HepG2 (cell line): Measurements from ENCODE around the gene PSD. TPM values are rescaled to one million over a fixed set of nuclear protein-coding genes. Genes with fewer than 3 reads are reported as not detected.

Experiments
- CCAR2 ChIP-seq: fragments of 200-400 bp; formaldehyde crosslinking; optimal IDR thresholded peaks from 2 replicates; pipeline ENCODE3; 2018; ENCODE audit warnings: low read depth, mild to moderate bottlenecking, low read length, moderate library complexity
- CHD2 ChIP-seq: IDR thresholded peaks from 2 replicates; pipeline ENCODE4 v1.6.1; 2011; ENCODE audit warnings: low read depth, low read length, improper control_type of control experiment
- ELF4 ChIP-seq: sonication (generic); formaldehyde crosslinking; IDR thresholded peaks from 2 replicates; pipeline ENCODE4 v1.5.0; 2020; ENCODE audit warnings: missing genetic modification reagents, mild to moderate bottlenecking, moderate library complexity, borderline replicate concordance
- GPN1 ChIP-seq: sonication (generic); formaldehyde crosslinking; IDR thresholded peaks from 2 replicates; pipeline ENCODE4 v1.5.1; 2020; ENCODE audit warnings: missing genetic modification reagents, borderline replicate concordance
- HOXA7 ChIP-seq: sonication (generic); formaldehyde crosslinking; IDR thresholded peaks from 2 replicates; pipeline ENCODE4 v1.8.1; 2022; ENCODE audit warnings: mild to moderate bottlenecking, missing genetic modification reagents, moderate library complexity
- KAT8 ChIP-seq: IDR thresholded peaks from 2 replicates; pipeline ENCODE4 v1.6.1; 2016; ENCODE audit warnings: missing genetic modification reagents, missing compliant biosample characterization
- KDM6A ChIP-seq: IDR thresholded peaks from 2 replicates; pipeline ENCODE4 v1.6.1; 2016; ENCODE audit warnings: low read depth
- KLF13 ChIP-seq: sonication (generic); formaldehyde crosslinking; IDR thresholded peaks from 2 replicates; pipeline ENCODE4 v1.4.0; 2020; ENCODE audit warnings: mild to moderate bottlenecking, missing genetic modification reagents
- NR2F6 ChIP-seq, 2 experiments: IDR thresholded peaks; 2 replicates each; pipeline ENCODE4 v1.6.1; 2016; ENCODE audit warnings: antibody characterized with exemption in 1 of 2, mild to moderate bottlenecking in 1 of 2
- PHF8 ChIP-seq: sonication (generic); formaldehyde crosslinking; IDR thresholded peaks from 2 replicates; pipeline ENCODE4 v1.5.0; 2020; ENCODE audit warnings: missing genetic modification reagents
- PITX1 ChIP-seq: sonication (generic); formaldehyde crosslinking; IDR thresholded peaks from 2 replicates; pipeline ENCODE4 v1.5.1; 2020; ENCODE audit warnings: mild to moderate bottlenecking, missing genetic modification reagents
- PPARG ChIP-seq: conservative IDR thresholded peaks from 2 replicates; pipeline ENCODE4 v1.6.1; 2016; ENCODE audit warnings: missing biosample characterization, missing genetic modification reagents
- PRMT3 ChIP-seq: sonication (generic); formaldehyde crosslinking; IDR thresholded peaks from 2 replicates; pipeline ENCODE4 v1.8.1; 2022; ENCODE audit warnings: low read depth, mild to moderate bottlenecking, moderate library complexity, missing genetic modification reagents, borderline replicate concordance
- RFX5 ChIP-seq: IDR thresholded peaks from 2 replicates; pipeline ENCODE4 v1.6.1; 2011; ENCODE audit warnings: low read depth, low read length, improper control_type of control experiment
- THAP11 ChIP-seq: IDR thresholded peaks from 2 replicates; pipeline ENCODE4 v1.6.1; 2016; ENCODE audit warnings: missing biosample characterization, missing genetic modification reagents
- TSC22D2 ChIP-seq: sonication (generic); formaldehyde crosslinking; IDR thresholded peaks from 2 replicates; pipeline ENCODE4 v1.5.1; 2020; ENCODE audit warnings: missing genetic modification reagents, mild to moderate bottlenecking, borderline replicate concordance
- YEATS4 ChIP-seq: sonication (generic); formaldehyde crosslinking; IDR thresholded peaks from 2 replicates; pipeline ENCODE4 v1.4.0; 2020; ENCODE audit warnings: missing genetic modification reagents, borderline replicate concordance
- ZBTB43 ChIP-seq: sonication (generic); formaldehyde crosslinking; conservative IDR thresholded peaks from 2 replicates; pipeline ENCODE4 v1.4.0; 2020; ENCODE audit warnings: missing genetic modification reagents
- ZNF263 ChIP-seq: sonication (generic); formaldehyde crosslinking; IDR thresholded peaks from 2 replicates; pipeline ENCODE4 v1.4.0; 2020; ENCODE audit warnings: missing genetic modification reagents
- ZNF274 ChIP-seq: sonication (generic); formaldehyde crosslinking; IDR thresholded peaks from 2 replicates; pipeline ENCODE4 v1.5.1; 2020; ENCODE audit warnings: mild to moderate bottlenecking, missing genetic modification reagents
- ZNF326 ChIP-seq: sonication (generic); formaldehyde crosslinking; IDR thresholded peaks from 2 replicates; pipeline ENCODE4 v1.4.0; 2020; ENCODE audit warnings: missing genetic modification reagents, borderline replicate concordance
- ZNF441 ChIP-seq: sonication (generic); formaldehyde crosslinking; IDR thresholded peaks from 2 replicates; pipeline ENCODE4 v1.7.0; 2021; ENCODE audit warnings: missing genetic modification reagents, borderline replicate concordance
- ZNF567 ChIP-seq: sonication (generic); formaldehyde crosslinking; IDR thresholded peaks from 2 replicates; pipeline ENCODE4 v1.8.1; 2023; ENCODE audit warnings: mild to moderate bottlenecking, missing genetic modification reagents, borderline replicate concordance
- ZNF777 ChIP-seq: sonication (generic); formaldehyde crosslinking; IDR thresholded peaks from 2 replicates; pipeline ENCODE4 v1.4.0; 2020; ENCODE audit warnings: missing genetic modification reagents
- polyA plus RNA-seq, 8 experiments: library from polyadenylated mRNA; depleted of rRNA in 3 of 8; stranded (reverse) in 7 of 8; unstranded in 1 of 8; fragments of >200 nt; fragmentation: Illumina TruSeq in 4 of 8; extraction: Trizol in 4 of 8; gene quantifications; 2 replicates each; pipeline versions ENCODE4 v1.2.1 to v1.2.3, GENCODE V29; 2011 to 2016; ENCODE audit warnings: low read depth in 4 of 8, missing spikeins in 1 of 8, mixed read lengths in 1 of 8; ENCODE audit not compliant: insufficient read depth in 1 of 8
- total RNA-seq, 5 experiments: library from RNA; depleted of rRNA; stranded (reverse); fragments of >200 nt; fragmentation: Illumina TruSeq; extraction: Trizol; gene quantifications; 2 replicates each; pipeline ENCODE4 v1.2.3, GENCODE V29; 2016; ENCODE audit warnings: low read depth in 1 of 5
- TF ChIP-seq, protein P1 (sequence below): fragments of 450-650 bp; IDR thresholded peaks from 2 replicates; pipeline ENCODE4 v1.6.1; 2017; ENCODE audit warnings: mild to moderate bottlenecking
- TF ChIP-seq, protein P2 (sequence below): sonication (generic); formaldehyde crosslinking; IDR thresholded peaks from 2 replicates; pipeline ENCODE4 v1.4.0; 2020; ENCODE audit warnings: missing genetic modification reagents

Gene PSD
- total and polyA plus RNA-seq, 2 of the 13 experiments (the other 11 are each of a cell fraction or from before 2014, with no cell fraction given), result 0.35 to 0.58 TPM

DNA sequence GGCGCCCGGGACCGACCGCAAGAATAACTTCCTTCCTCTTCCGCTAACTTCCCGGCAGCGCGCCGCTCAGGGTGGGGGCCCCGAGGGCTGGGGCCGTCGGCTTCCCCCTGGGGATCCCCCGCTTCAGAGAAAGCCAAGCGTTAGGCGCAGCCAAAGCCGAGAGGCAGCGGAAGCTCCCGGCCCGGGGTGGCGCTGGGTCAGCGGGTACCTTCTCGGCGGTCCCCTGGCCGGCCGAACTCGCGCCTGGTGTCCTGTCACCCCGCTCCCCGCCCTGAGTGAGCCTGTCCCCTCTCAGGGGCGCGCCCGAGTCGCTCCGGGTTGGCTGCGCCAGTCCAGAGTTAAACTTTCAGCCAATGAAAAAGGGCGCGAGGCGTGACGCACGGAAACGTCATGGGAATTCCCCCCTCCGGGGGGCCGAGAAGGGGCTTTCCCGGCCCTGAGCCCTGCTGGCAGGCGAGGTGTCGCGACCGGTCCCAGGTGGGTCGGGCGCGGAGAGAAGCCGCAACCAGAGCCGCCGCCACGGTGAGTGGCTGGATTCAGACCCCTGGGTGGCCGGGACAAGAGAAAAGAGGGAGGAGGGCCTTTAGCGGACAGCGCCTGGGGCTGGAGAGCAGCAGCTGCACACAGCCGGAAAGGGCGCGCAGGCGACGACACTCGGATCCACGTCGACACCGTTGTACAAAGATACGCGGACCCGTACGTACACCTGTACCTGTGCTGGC, 24.3 kb downstream of the PSD start (continued):
- no peak for TF ChIP-seq CCAR2
- TF ChIP-seq RFX5, result peak; percentile 76
- TF ChIP-seq KAT8 (CRISPR knock-in tag), result peak; percentile 77
- no peak for TF ChIP-seq GPN1 (CRISPR knock-in tag)
- peak; percentile 89 for TF ChIP-seq YEATS4 (CRISPR knock-in tag)
- TF ChIP-seq, protein P1, sequence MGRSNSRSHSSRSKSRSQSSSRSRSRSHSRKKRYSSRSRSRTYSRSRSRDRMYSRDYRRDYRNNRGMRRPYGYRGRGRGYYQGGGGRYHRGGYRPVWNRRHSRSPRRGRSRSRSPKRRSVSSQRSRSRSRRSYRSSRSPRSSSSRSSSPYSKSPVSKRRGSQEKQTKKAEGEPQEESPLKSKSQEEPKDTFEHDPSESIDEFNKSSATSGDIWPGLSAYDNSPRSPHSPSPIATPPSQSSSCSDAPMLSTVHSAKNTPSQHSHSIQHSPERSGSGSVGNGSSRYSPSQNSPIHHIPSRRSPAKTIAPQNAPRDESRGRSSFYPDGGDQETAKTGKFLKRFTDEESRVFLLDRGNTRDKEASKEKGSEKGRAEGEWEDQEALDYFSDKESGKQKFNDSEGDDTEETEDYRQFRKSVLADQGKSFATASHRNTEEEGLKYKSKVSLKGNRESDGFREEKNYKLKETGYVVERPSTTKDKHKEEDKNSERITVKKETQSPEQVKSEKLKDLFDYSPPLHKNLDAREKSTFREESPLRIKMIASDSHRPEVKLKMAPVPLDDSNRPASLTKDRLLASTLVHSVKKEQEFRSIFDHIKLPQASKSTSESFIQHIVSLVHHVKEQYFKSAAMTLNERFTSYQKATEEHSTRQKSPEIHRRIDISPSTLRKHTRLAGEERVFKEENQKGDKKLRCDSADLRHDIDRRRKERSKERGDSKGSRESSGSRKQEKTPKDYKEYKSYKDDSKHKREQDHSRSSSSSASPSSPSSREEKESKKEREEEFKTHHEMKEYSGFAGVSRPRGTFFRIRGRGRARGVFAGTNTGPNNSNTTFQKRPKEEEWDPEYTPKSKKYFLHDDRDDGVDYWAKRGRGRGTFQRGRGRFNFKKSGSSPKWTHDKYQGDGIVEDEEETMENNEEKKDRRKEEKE, result no peak
- TF ChIP-seq HOXA7 (CRISPR knock-in tag), result no peak
- peak; percentile 72 for TF ChIP-seq PHF8 (CRISPR knock-in tag)
- no peak; the same call in 1 of the 2 replicates for TF ChIP-seq CHD2
- TF ChIP-seq PPARG (CRISPR knock-in tag), result no peak; the same call in 1 of the 2 replicates
- TF ChIP-seq ELF4 (CRISPR knock-in tag), result 0 out of 2 replicates have a peak, but pooled peaks have one; percentile 34
- TF ChIP-seq ZNF274 (CRISPR knock-in tag), result peak; percentile 32; the same call in 1 of the 2 replicates
- TF ChIP-seq THAP11 (CRISPR knock-in tag), result peak; percentile 66; the same call in 1 of the 2 replicates
- TF ChIP-seq TSC22D2, result no peak
- no peak for TF ChIP-seq PRMT3 (CRISPR knock-in tag)
- TF ChIP-seq ZNF777 (CRISPR knock-in tag), result peak; percentile 92
- no peak for TF ChIP-seq KLF13
- TF ChIP-seq NR2F6 (IDR thresholded peaks at IDR 0.05), result no peak
- peak; percentile 1; the same call in 1 of the 2 replicates for TF ChIP-seq NR2F6 (CRISPR knock-in tag; IDR thresholded peaks at IDR 0.05)
- peak; percentile 65 for TF ChIP-seq ZBTB43 (CRISPR knock-in tag)
- TF ChIP-seq PITX1 (CRISPR knock-in tag), result no peak; the same call in 1 of the 2 replicates
- no peak for TF ChIP-seq ZNF263 (CRISPR knock-in tag)
- TF ChIP-seq, protein P2, sequence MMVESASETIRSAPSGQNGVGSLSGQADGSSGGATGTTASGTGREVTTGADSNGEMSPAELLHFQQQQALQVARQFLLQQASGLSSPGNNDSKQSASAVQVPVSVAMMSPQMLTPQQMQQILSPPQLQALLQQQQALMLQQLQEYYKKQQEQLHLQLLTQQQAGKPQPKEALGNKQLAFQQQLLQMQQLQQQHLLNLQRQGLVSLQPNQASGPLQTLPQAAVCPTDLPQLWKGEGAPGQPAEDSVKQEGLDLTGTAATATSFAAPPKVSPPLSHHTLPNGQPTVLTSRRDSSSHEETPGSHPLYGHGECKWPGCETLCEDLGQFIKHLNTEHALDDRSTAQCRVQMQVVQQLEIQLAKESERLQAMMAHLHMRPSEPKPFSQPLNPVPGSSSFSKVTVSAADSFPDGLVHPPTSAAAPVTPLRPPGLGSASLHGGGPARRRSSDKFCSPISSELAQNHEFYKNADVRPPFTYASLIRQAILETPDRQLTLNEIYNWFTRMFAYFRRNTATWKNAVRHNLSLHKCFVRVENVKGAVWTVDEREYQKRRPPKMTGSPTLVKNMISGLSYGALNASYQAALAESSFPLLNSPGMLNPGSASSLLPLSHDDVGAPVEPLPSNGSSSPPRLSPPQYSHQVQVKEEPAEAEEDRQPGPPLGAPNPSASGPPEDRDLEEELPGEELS (CRISPR knock-in tag), result 0 out of 2 replicates have a peak, but pooled peaks have one; percentile 23
- TF ChIP-seq ZNF326 (CRISPR knock-in tag), result no peak
- peak; percentile 86; the same call in 1 of the 2 replicates for TF ChIP-seq ZNF441 (CRISPR knock-in tag)
- peak; percentile 60; the same call in 1 of the 2 replicates for TF ChIP-seq ZNF567 (CRISPR knock-in tag)
- no peak for TF ChIP-seq KDM6A (CRISPR knock-in tag)
